Kidney (tissue), 14 donors: Measurements from ENCODE around the gene LRRIQ3. TPM values are rescaled to one million over a fixed set of nuclear protein-coding genes. Genes with fewer than 3 reads are reported as not detected.

Experiments used
- DNase-seq, 5 donors: peaks; one replicate each; pipeline ENCODE4 v3.0.0-alpha.2; 2013 to 2020
- FAIRE-seq: peaks from 2 replicates; lab custom pipeline; 2012; peaks lifted over from hg19 to GRCh38; lab: Jason Lieb, UNC
- H3K27ac ChIP-seq, 2 donors: one replicate each; pipeline ENCODE4 v1.7.0; 2013; ENCODE audit warnings: low read depth in 2 of 2, low read length in 2 of 2, inconsistent platforms in 1 of 2
- H3K27me3 ChIP-seq: one replicate; pipeline ENCODE4 v1.7.1; 2013; ENCODE audit warnings: low read length, inconsistent platforms; ENCODE audit not compliant: control insufficient read depth, insufficient read depth
- H3K36me3 ChIP-seq, 3 donors: one replicate each; pipeline versions ENCODE4 v1.7.0 to v1.7.1; 2013; ENCODE audit warnings: low read length in 3 of 3, control low read depth in 1 of 3, inconsistent platforms in 1 of 3; ENCODE audit not compliant: insufficient read depth in 3 of 3, control insufficient read depth in 2 of 3
- H3K4me1 ChIP-seq, 3 donors: one replicate each; pipeline versions ENCODE4 v1.7.0 to v1.7.1; 2013; ENCODE audit warnings: low read length in 3 of 3, inconsistent platforms in 1 of 3, low read depth in 1 of 3; ENCODE audit not compliant: control insufficient read depth in 2 of 3, insufficient read depth in 2 of 3
- H3K4me3 ChIP-seq, 3 donors: one replicate each; pipeline versions ENCODE4 v1.7.0 to v1.8.1; 2013; ENCODE audit warnings: low read length in 3 of 3, control low read depth in 1 of 3, inconsistent platforms in 1 of 3
- H3K9ac ChIP-seq, 3 donors: one replicate each; pipeline versions ENCODE4 v1.7.0 to v1.7.1; 2013; ENCODE audit warnings: low read length in 3 of 3, control low read depth in 1 of 3, inconsistent platforms in 1 of 3
- H3K9me3 ChIP-seq, 3 donors: one replicate each; pipeline versions ENCODE4 v1.7.0 to v1.7.1; 2013; ENCODE audit warnings: low read length in 3 of 3, control low read depth in 1 of 3, inconsistent platforms in 1 of 3; ENCODE audit not compliant: control insufficient read depth in 2 of 3, insufficient read depth in 1 of 3
- intact Hi-C: fragments of 100-400 bp; cut with DNase I; formaldehyde crosslinking; loops from one replicate; pipeline ENCODE4 v1.11.1; 2022
- polyA plus RNA-seq: library from polyadenylated mRNA; stranded (reverse); fragments of 350-450 nt; fragmentation: Illumina TruSeq; extraction: RNeasy Lipid Tissue Mini Kit (QIAGEN cat#74804); gene quantifications from one replicate; pipeline ENCODE4 v1.2.3, GENCODE V29; 2014; ENCODE audit warnings: low read depth, low replicate concordance; ENCODE audit not compliant: insufficient read depth
- total RNA-seq: library from RNA; stranded (reverse); fragmentation: NEBNext Ultra II Directional; extraction: Animal tissue kit (Norgen Biotek cat#: 25700); gene quantifications from one replicate; pipeline ENCODE4 v1.2.1, GENCODE V29; 2021
- TF ChIP-seq, protein P1 (sequence below): IDR thresholded peaks from 3 replicates; pipeline ENCODE4 v1.5.1; 2012; ENCODE audit warnings: mild to moderate bottlenecking, moderate library complexity, borderline replicate concordance; ENCODE audit not compliant: insufficient read depth; ENCODE audit errors: extremely low read depth
- donor health status: control.
- donor health status: control.
- donor health status: control.
- donor health status: control.
- donor health status: control.
- donor health status: DM: yes; HTN: yes; CAD: no.
- donor health status: Normal renal cell carcinoma (clear cell type).

Gene LRRIQ3
- total and polyA plus RNA-seq, 2 donors from 2014 or later: 1.6 to 2.4 TPM

DNA sequence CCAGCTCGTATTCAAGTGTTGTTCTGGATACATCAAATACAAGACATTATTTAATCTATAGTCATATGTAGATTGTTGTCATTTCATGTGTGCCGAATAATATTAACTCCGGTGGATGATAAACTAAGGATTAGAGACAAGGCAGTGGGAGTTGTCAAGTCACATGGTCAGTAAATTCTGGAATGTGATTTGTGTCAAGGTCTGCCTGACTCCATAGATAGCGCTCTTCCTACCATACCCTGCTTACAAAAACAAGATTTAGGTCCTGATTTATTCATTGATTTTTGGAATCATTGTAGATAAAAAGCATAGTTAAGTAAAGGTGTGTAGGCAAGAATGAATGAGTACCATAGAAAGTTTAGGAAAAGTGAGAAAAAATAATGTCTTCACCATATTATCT is 39.8 kb upstream of the LRRIQ3 start:
- H3K4me3 ChIP-seq: no peak overlapping the region
- FAIRE-seq (no peak), DNase-seq (no peak)
- intact Hi-C loops: no loop called here
- H3K27me3 ChIP-seq: no peaks in the 10 kb centered on the region
- TF ChIP-seq, protein P1, sequence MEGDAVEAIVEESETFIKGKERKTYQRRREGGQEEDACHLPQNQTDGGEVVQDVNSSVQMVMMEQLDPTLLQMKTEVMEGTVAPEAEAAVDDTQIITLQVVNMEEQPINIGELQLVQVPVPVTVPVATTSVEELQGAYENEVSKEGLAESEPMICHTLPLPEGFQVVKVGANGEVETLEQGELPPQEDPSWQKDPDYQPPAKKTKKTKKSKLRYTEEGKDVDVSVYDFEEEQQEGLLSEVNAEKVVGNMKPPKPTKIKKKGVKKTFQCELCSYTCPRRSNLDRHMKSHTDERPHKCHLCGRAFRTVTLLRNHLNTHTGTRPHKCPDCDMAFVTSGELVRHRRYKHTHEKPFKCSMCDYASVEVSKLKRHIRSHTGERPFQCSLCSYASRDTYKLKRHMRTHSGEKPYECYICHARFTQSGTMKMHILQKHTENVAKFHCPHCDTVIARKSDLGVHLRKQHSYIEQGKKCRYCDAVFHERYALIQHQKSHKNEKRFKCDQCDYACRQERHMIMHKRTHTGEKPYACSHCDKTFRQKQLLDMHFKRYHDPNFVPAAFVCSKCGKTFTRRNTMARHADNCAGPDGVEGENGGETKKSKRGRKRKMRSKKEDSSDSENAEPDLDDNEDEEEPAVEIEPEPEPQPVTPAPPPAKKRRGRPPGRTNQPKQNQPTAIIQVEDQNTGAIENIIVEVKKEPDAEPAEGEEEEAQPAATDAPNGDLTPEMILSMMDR: no peak
- no peak overlapping the region for H3K9ac ChIP-seq
- H3K4me1 ChIP-seq: no peaks in the 10 kb centered on the region
- no peak overlapping the region for H3K27ac ChIP-seq
- H3K36me3 ChIP-seq: no peaks in the 10 kb centered on the region
- H3K9me3 ChIP-seq: no peaks in the 10 kb centered on the region

DNA sequence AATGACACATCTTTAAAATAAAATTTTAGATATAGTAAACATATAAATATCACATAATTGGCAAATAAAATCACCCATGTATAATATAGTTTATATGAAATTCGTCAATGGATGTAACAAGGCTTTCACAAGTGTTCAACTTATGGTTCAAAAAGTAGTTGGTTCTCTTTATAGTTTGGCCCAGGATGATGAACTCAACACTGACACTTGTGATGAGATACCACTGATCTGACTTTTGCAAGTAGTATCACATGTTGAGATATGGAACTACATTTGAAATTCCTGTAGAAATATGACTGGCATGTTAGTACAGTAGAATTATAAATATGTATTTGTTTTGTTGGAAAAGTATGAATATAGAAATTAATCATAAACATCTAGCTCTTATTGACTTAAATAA is 39.1 kb upstream of the LRRIQ3 start:
- Histone ChIP-seq H3K4me3 (no peak overlapping the region), H3K9me3 (no peaks in the 10 kb centered on the region), H3K36me3 (no peaks in the 10 kb centered on the region), H3K4me1 (no peaks in the 10 kb centered on the region), H3K9ac (no peak overlapping the region), H3K27me3 (no peaks in the 10 kb centered on the region), H3K27ac (no peak overlapping the region)
- DNase-seq (no peak), FAIRE-seq (no peak)
- TF ChIP-seq, protein P1: no peak
- intact Hi-C loops: no loop called here

DNA sequence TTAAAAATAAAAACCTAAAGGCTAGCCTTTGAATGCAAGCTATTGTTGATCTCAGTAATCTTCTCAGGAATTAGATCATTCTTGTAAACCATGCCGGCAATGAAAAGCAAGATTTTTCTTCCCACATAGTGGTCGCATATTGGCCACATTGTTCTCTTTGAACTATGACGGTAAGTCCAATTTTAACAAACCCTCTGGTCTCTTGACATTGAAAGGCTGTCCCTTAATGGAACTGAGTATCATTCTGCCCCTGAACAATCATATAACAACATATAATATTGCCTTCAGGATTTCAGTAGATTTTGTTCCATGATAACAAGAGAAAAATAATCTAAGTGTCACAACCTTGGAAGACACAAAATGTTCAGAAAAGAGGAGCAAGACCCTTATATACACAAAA is 38.5 kb upstream of the LRRIQ3 start:
- H3K27me3 ChIP-seq: no peaks in the 10 kb centered on the region
- H3K4me3 ChIP-seq: no peak overlapping the region
- FAIRE-seq: no peak
- H3K9ac ChIP-seq: no peak overlapping the region
- no peak overlapping the region for H3K27ac ChIP-seq
- H3K4me1 ChIP-seq: no peaks in the 10 kb centered on the region
- TF ChIP-seq, protein P1: no peak
- intact Hi-C loops: no loop called here
- H3K36me3 ChIP-seq: no peaks in the 10 kb centered on the region
- no peak for DNase-seq
- no peaks in the 10 kb centered on the region for H3K9me3 ChIP-seq

DNA sequence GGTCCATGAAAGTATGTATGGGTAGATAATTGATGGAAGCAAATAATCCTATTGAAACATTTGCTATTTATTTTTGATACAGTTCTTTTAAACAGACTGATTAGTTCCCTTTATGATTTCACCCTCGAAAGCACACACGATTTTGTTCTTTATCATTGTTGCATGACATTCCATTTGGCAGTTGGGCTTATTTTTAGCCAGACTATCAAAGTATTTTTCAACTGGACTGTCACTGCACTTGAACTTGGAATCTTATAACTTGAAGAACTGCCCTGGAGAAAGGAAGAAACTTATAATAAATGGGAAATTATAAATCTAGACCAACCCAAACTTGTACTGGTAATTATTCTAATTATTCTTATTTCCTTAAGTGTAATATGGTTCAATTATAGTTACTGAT is 37.2 kb upstream of the LRRIQ3 start, which contains the start of gene TNNI3K:
TSS of gene TNNI3K (plus strand) at position 235 of the 400 bp plus-strand sequence. CDS start at position 300, 65 bp downstream.
- Histone ChIP-seq H3K4me1 (no peaks in the 10 kb centered on the region), H3K27me3 (no peaks in the 10 kb centered on the region), H3K27ac (no peak within 1 kb of the TSS), H3K4me3 (no peak within 1 kb of the TSS), H3K9ac (no peak within 1 kb of the TSS), H3K36me3 (no peaks in the 10 kb centered on the region), H3K9me3 (no peaks in the 10 kb centered on the region)
- FAIRE-seq (no peak), DNase-seq (no peak)
- intact Hi-C loops: no loop called here
- TF ChIP-seq, protein P1: no peak
